Measurements from ENCODE around the gene LAIR1.
A peak's percentile ranks its signal among the peaks of the same experiment; 100 is the strongest.

LAIR1 gene

DNA sequence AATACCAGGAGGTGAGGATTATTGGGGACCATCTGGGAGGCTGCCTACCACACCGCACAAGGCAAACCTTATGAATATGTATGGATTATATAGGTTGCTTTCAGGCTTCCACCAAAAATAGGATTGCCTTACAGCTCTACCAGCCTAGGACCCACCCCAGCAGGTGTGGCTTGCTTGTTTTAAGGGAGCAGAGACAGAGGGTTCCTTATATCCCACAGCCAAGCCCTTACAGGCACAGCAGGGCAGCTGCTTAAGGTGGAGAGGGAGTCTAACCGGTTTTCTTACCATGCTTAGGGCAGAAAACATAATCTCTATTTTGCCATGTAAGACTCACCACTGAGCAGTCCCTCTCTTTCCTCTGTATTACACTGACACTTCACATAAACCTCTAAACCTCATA, 34.5 kb upstream of the LAIR1 start:
- H4K20me1 ChIP-seq: no peaks in the 10 kb centered on the region
- no peak overlapping the region for H3K4me2 ChIP-seq
- no peaks in the 10 kb centered on the region for H3K27me3 ChIP-seq
- TF ChIP-seq Cebpa-rat (IDR thresholded peaks at IDR 0.05): no peak
- H3K9ac ChIP-seq: no peak overlapping the region
- peaks cover 0 to 24% (median 6%) of the 10 kb centered on the region in 11 experiments; a peak in 10 of 22 replicates for H3K9me3 ChIP-seq (replicated peaks in 1 of 11)
- H3K36me3 ChIP-seq: no peaks in the 10 kb centered on the region
- peaks cover under 1 to 23% (median 7%) of the 10 kb centered on the region in 10 experiments; a peak in 15 of 20 replicates for H3K4me1 ChIP-seq
- H3K4me3 ChIP-seq: no peak overlapping the region
- H3K27ac ChIP-seq: no peak overlapping the region

DNA sequence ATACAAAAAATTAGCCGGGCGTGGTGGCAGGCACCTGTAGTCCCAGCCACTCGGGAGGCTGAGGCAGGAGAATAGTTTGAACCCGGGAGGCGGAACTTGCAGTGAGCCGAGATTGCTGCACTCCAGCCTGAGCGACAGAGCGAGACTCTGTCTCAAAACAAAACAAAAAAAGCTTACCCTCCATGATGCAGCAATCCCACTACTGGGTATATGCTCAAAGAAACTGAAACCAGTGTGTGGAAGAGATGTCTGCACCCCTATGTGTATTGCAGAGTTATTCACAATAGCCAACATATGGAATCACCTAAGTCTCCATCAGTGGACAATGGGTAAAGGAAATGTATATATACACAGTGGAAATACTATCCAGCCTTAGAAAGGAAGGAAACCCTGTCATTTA, 31.0 kb upstream of the LAIR1 start:
- no peak overlapping the region for H3K9ac ChIP-seq
- H3K36me3 ChIP-seq: no peaks in the 10 kb centered on the region
- TF ChIP-seq Cebpa-rat (IDR thresholded peaks at IDR 0.05): no peak
- no peaks in the 10 kb centered on the region for H3K27me3 ChIP-seq
- no peak overlapping the region for H3K4me3 ChIP-seq
- H3K4me1 ChIP-seq: peaks cover 22 to 53% (median 31%) of the 10 kb centered on the region in 10 experiments
- H3K9me3 ChIP-seq (replicated peaks in 1 of 11): peaks cover 7 to 34% (median 17%) of the 10 kb centered on the region in 11 experiments; a peak in 20 of 22 replicates
- peak overlapping the region in 4 of 11 experiments; percentile 1 to 36 (median 16); a peak in 5 of 22 replicates for H3K4me2 ChIP-seq
- no peaks in the 10 kb centered on the region for H4K20me1 ChIP-seq
- H3K27ac ChIP-seq: peak overlapping the region in 2 of 11 experiments; percentile 6 to 28; a peak in 2 of 22 replicates

DNA sequence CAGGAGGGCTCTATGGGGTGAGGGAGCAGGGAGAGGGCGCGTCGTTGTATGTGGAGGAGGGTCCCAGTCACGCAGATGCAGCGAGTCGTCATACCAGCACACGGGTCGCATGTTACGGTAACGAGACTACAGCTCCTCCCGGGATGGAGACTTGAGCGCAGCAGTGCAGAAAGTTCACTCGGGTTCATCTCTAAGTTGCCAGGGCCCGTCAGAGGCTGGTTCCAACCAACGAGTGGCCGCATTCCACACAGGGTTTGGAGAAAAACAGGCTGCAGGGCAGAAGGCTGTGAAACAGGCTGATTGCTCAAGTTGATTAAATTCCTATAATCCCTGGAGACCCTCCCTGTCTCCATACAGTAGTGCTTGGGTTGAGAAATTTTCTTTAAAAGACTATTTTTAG, 28.6 kb upstream of the LAIR1 start:
- peak overlapping the region in 9 of 11 experiments; percentile 3 to 61 (median 26); a peak in 11 of 22 replicates for H3K4me2 ChIP-seq
- H3K4me1 ChIP-seq: peaks cover 43 to 76% (median 54%) of the 10 kb centered on the region in 10 experiments
- no peak for TF ChIP-seq Cebpa-rat (IDR thresholded peaks at IDR 0.05)
- H3K27me3 ChIP-seq: no peaks in the 10 kb centered on the region
- H3K27ac ChIP-seq: peak overlapping the region in 4 of 11 experiments; percentile 22 to 64 (median 40); a peak in 8 of 22 replicates
- no peak overlapping the region; a peak in 1 of 22 replicates for H3K9ac ChIP-seq
- H3K36me3 ChIP-seq: no peaks in the 10 kb centered on the region
- no peaks in the 10 kb centered on the region for H4K20me1 ChIP-seq
- peaks cover 1 to 28% (median 12%) of the 10 kb centered on the region in 11 experiments; a peak in 19 of 22 replicates for H3K9me3 ChIP-seq (replicated peaks in 1 of 11)
- no peak overlapping the region for H3K4me3 ChIP-seq

DNA sequence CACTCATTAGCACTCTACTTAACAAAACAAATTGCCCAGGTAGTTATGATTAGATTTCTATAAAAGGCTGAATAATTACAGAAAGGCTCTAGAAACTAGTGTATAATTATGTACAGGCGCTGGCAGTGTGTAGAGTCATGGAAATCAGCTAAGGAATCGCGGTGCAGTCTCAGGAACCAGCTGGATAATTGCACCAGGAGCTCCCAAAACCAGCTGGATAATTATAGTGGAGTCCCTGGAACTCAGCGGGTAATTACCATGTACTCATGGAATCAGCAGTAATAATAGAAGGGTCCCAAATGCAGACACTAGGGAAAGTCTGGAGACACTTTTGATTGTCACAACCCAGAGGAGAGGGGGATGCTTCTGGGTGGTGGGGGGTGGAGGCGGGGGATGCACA, 27.4 kb upstream of the LAIR1 start:
- Histone ChIP-seq H3K9ac (no peak overlapping the region), H4K20me1 (no peaks in the 10 kb centered on the region), H3K4me2 (peak overlapping the region in 1 of 11 experiments; percentile 99; a peak in 1 of 22 replicates), H3K27me3 (no peaks in the 10 kb centered on the region), H3K4me1 (peaks cover 50 to 83% (median 66%) of the 10 kb centered on the region in 10 experiments), H3K4me3 (no peak overlapping the region), H3K27ac (peak overlapping the region in 6 of 11 experiments; percentile 89 to 99 (median 96); a peak in 7 of 22 replicates), H3K9me3 (replicated peaks in 1 of 11) (peaks cover 0 to 22% (median 11%) of the 10 kb centered on the region in 11 experiments; a peak in 18 of 22 replicates), H3K36me3 (no peaks in the 10 kb centered on the region)
- no peak for TF ChIP-seq Cebpa-rat (IDR thresholded peaks at IDR 0.05)

DNA sequence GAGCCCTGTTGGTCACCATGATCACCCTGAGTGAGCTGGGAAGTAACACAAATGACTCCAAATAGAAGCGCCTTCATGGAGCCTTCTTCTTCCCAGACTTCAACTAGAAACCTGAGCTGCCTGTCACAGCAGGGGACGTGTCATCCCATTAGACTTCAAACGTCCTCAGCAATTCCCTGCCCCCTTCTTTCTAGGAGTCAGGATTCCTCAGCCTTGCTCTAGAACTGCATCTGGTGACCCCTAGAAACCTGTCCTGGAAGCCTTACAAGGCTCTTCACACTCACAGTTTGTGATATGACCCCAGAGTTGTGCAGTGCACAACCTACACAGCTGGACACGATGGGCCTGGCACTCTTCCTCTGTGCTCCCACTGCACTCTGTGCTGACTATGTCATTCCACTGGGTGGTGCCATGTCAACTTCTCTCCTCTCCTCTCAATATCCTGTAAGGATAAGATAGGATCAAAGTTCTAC, 26.9 kb upstream of the LAIR1 start:
- Histone ChIP-seq H3K4me2 (peak overlapping the region; percentile 85 to 99 (median 91); a peak in 19 of 22 replicates), H4K20me1 (no peaks in the 10 kb centered on the region), H3K27ac (peak overlapping the region in 9 of 11 experiments; percentile 87 to 99 (median 92); a peak in 17 of 22 replicates), H3K4me3 (0 out of 20 replicates have a peak overlapping the region, but pooled peaks of 1 of the 10 experiments have one; percentile 15), H3K9me3 (replicated peaks in 1 of 11) (peaks cover 0 to 18% (median 11%) of the 10 kb centered on the region in 11 experiments; a peak in 18 of 22 replicates), H3K9ac (peak overlapping the region in 10 of 11 experiments; percentile 81 to 91 (median 87); a peak in 13 of 22 replicates), H3K27me3 (no peaks in the 10 kb centered on the region), H3K4me1 (peaks cover 54 to 83% (median 70%) of the 10 kb centered on the region in 10 experiments), H3K36me3 (no peaks in the 10 kb centered on the region)
- no peak for TF ChIP-seq Cebpa-rat (IDR thresholded peaks at IDR 0.05)

DNA sequence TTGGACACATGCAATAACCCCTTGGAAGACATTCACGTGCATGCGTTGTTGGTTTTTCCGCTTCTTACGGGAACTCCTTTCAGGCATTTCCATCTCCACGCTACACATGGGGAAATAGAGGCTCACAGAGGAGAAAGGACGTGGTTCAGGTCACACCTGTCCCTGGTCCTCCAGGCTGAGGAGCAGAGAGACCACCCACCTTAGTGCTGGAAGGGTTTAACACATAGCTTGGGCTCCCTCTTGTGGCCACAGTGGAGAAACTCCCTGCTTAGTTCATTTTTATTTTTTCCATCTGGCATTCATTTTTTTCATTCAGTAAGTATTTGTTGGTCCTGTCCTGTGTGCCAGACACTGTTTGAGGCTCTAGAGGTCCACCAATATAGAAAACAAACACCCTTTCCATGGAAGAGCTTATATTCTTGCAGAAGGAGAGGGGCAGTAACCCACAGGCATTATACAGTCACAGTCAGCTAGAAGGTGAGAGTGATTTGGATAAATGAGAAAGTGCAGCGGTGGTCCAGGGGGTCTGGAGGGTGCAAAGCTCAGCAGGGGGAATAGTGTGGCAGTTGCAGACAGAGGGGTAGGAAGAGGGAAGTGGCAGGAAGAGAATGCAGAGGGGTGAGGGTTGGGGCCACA, 26.3 kb upstream of the LAIR1 start:
- no peaks in the 10 kb centered on the region for H3K27me3 ChIP-seq
- no peaks in the 10 kb centered on the region for H3K36me3 ChIP-seq
- peak overlapping the region; percentile 81 to 91 (median 85); a peak in 21 of 22 replicates for H3K9ac ChIP-seq
- peak overlapping the region; percentile 85 to 99 (median 91) for H3K4me2 ChIP-seq
- H4K20me1 ChIP-seq: no peaks in the 10 kb centered on the region
- H3K4me3 ChIP-seq: peak overlapping the region in 8 of 10 experiments; percentile 55 to 71 (median 60); a peak in 9 of 20 replicates
- H3K9me3 ChIP-seq (replicated peaks in 1 of 11): peaks cover 0 to 15% (median 11%) of the 10 kb centered on the region in 11 experiments; a peak in 18 of 22 replicates
- TF ChIP-seq Cebpa-rat (IDR thresholded peaks at IDR 0.05): no peak
- H3K27ac ChIP-seq: peak overlapping the region; percentile 85 to 99 (median 90); a peak in 21 of 22 replicates
- peaks cover 60 to 85% (median 75%) of the 10 kb centered on the region in 10 experiments for H3K4me1 ChIP-seq

DNA sequence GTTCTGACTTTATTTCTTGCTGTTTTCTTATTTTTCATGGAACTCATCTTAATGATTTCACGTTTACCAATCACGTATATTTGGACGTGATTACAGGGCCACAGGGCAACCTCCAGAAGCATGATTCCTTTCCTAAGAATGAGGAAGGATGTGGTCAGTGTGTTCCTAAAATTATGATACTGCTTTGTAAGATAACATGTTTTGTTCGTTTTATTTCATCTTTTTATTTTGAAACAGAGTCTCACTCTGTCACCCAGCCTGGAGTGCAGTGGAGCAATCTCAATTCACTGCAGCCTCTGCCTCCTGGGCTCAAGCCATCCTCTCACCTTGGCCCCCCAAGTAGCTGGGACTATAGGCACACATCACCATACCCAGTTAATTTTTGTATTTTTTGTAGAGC, 24.8 kb upstream of the LAIR1 start:
- Histone ChIP-seq H3K4me3 (peak overlapping the region; percentile 50 to 71 (median 60); a peak in 19 of 20 replicates), H3K36me3 (no peaks in the 10 kb centered on the region), H3K9me3 (replicated peaks in 1 of 11) (peaks cover 0 to 26% (median 11%) of the 10 kb centered on the region in 11 experiments; a peak in 19 of 22 replicates), H3K4me1 (peaks cover 71 to 94% (median 84%) of the 10 kb centered on the region in 10 experiments), H4K20me1 (no peaks in the 10 kb centered on the region), H3K27me3 (no peaks in the 10 kb centered on the region), H3K4me2 (peak overlapping the region; percentile 85 to 99 (median 91)), H3K27ac (peak overlapping the region; percentile 85 to 99 (median 90)), H3K9ac (peak overlapping the region; percentile 81 to 91 (median 85))
- peak in 10 of 11 experiments; percentile 13 to 96 (median 88); a peak in 17 of 22 replicates for TF ChIP-seq Cebpa-rat (IDR thresholded peaks at IDR 0.05)

DNA sequence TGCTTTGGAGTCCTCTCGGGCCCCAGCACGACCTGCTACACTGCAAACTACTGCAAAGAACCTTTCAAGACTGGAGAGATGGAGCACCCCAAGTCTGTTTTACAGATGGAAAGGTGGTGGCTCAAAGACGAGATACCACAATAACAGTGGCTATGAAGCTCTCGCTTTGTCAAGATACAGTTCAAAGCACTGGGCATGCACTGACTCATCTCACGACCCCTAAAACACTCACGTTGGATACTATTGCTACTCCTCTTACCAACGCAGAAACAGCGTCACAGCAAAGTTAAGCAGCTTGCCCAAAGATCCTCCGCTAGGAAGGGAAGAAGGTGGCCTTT, 24.0 kb upstream of the LAIR1 start:
- H3K4me3 ChIP-seq: peak overlapping the region; percentile 50 to 71 (median 60)
- H3K27ac ChIP-seq: peak overlapping the region; percentile 85 to 99 (median 90)
- no peaks in the 10 kb centered on the region for H4K20me1 ChIP-seq
- no peaks in the 10 kb centered on the region for H3K27me3 ChIP-seq
- peak overlapping the region; percentile 81 to 91 (median 85) for H3K9ac ChIP-seq
- peaks cover 0 to 32% (median 15%) of the 10 kb centered on the region in 11 experiments; a peak in 19 of 22 replicates for H3K9me3 ChIP-seq (replicated peaks in 1 of 11)
- H3K4me2 ChIP-seq: peak overlapping the region; percentile 85 to 99 (median 91)
- no peaks in the 10 kb centered on the region for H3K36me3 ChIP-seq
- TF ChIP-seq Cebpa-rat (IDR thresholded peaks at IDR 0.05): no peak
- H3K4me1 ChIP-seq: peaks cover 72 to 92% (median 84%) of the 10 kb centered on the region in 10 experiments

Data from BLaER1 treated with 17β-estradiol and CSF1 and Interleukin-3, amounts not matched to agents 10 nM and 100 nM (cell line).